ENCODE results near the gene RUFY4. TPM values are rescaled to one million over a fixed set of nuclear protein-coding genes. Genes with fewer than 3 reads are reported as not detected.
A peak's percentile ranks its signal among the peaks of the same experiment; 100 is the strongest.

RUFY4 gene
- total RNA-seq, 2 donors from 2014 or later, result not detected

DNA sequence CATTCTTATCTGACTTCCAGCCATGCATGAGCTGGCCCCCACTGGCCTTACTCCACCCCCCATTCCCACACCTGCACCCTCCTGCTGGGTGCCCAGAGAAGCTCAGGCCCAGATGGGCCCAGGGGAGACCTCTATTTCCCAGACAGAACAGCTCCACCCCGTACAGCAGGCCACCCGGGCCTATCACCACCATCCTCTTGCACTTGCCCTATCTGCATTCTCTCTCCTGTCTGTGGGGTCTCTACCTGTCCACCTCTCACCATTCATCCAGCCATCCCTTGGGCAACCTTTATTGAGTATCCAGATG is 40.9 kb upstream of the RUFY4 start:
- Histone ChIP-seq H3K4me1 (peaks cover 36% of the 10 kb centered on the region), H3K27ac (no peak overlapping the region), H3K27me3 (no peaks in the 10 kb centered on the region), H3K9me3 (no peaks in the 10 kb centered on the region), H3K36me3 (replicated peaks in 1 of 2; ENCODE audit: insufficient read depth in 1 of 2, low read depth in 2 of 2) (no peaks in the 10 kb centered on the region), H3K4me3 (no peak overlapping the region)
- no peak for DNase-seq
- no peak for ATAC-seq
- TF ChIP-seq, protein P1, sequence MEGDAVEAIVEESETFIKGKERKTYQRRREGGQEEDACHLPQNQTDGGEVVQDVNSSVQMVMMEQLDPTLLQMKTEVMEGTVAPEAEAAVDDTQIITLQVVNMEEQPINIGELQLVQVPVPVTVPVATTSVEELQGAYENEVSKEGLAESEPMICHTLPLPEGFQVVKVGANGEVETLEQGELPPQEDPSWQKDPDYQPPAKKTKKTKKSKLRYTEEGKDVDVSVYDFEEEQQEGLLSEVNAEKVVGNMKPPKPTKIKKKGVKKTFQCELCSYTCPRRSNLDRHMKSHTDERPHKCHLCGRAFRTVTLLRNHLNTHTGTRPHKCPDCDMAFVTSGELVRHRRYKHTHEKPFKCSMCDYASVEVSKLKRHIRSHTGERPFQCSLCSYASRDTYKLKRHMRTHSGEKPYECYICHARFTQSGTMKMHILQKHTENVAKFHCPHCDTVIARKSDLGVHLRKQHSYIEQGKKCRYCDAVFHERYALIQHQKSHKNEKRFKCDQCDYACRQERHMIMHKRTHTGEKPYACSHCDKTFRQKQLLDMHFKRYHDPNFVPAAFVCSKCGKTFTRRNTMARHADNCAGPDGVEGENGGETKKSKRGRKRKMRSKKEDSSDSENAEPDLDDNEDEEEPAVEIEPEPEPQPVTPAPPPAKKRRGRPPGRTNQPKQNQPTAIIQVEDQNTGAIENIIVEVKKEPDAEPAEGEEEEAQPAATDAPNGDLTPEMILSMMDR (IDR thresholded peaks at IDR 0.05), result no peak
- TF ChIP-seq POLR2A (IDR thresholded peaks at IDR 0.05), result no peak
- intact Hi-C loops (cut with DNase I), result no loop called here
- 93 to 96% methylated on average over 2 of the region's 2 CpGs for WGBS, 2 donors

GRCh38 chr2:218028562-218029348 is 40.3 kb upstream of the RUFY4 start:
- no peak overlapping the region for H3K4me3 ChIP-seq
- H3K27ac ChIP-seq, result no peak overlapping the region
- ATAC-seq, result no peak
- peaks cover 36% of the 10 kb centered on the region for H3K4me1 ChIP-seq
- H3K9me3 ChIP-seq, result no peaks in the 10 kb centered on the region
- peak in 2 of 4 donors; percentile 57 to 64 for DNase-seq
- TF ChIP-seq POLR2A (IDR thresholded peaks at IDR 0.05), result no peak
- TF ChIP-seq, protein P1 (IDR thresholded peaks at IDR 0.05), result no peak
- 31 to 33% methylated on average over 3 to 6 of the region's 6 CpGs for WGBS, 2 donors
- intact Hi-C loops (cut with DNase I), result no loop called here
- H3K27me3 ChIP-seq, result no peaks in the 10 kb centered on the region
- H3K36me3 ChIP-seq (replicated peaks in 1 of 2; ENCODE audit: insufficient read depth in 1 of 2, low read depth in 2 of 2), result no peaks in the 10 kb centered on the region

DNA sequence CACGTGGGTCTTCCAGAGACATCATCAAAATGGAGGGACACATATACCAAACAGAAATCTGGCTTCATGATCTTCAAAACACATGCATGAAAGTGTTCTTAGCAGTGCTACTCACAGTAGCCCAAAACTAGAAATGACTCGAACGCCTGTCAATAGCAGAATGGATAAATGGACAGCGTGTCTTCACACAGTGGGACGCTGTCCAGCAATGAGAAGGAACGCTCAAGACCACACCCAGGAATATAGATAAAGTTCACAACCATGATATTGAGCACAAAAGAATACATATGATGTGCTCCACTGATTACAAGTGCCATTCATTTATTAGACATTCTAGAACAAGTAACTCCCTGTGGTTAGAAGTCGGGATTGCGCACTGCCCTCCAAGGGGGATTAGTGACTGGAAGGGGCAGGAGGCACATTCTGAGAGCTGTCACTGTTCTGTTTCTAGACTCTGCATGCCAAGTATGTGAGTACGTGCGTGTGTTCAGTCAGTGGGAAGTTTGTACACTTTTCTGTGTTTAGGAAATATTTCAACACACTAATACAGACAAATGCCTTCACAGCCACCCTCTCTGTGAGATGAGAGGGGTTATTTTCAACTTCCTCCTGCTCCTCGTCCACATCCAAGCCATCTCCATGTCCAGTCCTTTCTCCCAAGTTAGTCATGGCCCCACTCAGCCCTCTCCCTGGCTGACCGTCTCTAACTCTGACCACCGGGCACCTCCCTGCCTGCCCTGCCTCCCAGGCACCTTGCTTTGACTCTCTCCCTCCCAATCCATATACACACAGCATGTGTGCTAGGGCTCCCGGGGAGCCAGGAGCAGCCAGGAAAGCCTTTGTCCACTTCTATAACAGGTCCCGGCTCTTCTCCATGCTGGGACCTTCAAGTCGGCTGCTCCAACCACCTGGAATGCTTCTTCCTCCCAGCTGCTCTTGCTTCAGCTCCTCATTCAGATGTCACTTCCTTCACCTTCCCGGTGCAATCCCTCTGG is 39.4 kb upstream of the RUFY4 start:
- TF ChIP-seq, protein P1 (IDR thresholded peaks at IDR 0.05), result no peak
- TF ChIP-seq POLR2A (IDR thresholded peaks at IDR 0.05), result no peak
- H3K27ac ChIP-seq, result no peak overlapping the region
- peaks cover 41% of the 10 kb centered on the region for H3K4me1 ChIP-seq
- DNase-seq, result no peak
- H3K9me3 ChIP-seq, result no peaks in the 10 kb centered on the region
- H3K27me3 ChIP-seq, result no peaks in the 10 kb centered on the region
- no peak for ATAC-seq
- 87 to 89% methylated on average over 17 of the region's 17 CpGs for WGBS, 2 donors
- intact Hi-C loops (cut with DNase I), result loop anchor here (10.0 kb wide), 1 partner anchor 245 kb away; no protein-coding TSS in a partner anchor
- H3K4me3 ChIP-seq, result no peak overlapping the region
- H3K36me3 ChIP-seq (replicated peaks in 1 of 2; ENCODE audit: insufficient read depth in 1 of 2, low read depth in 2 of 2), result no peaks in the 10 kb centered on the region

DNA sequence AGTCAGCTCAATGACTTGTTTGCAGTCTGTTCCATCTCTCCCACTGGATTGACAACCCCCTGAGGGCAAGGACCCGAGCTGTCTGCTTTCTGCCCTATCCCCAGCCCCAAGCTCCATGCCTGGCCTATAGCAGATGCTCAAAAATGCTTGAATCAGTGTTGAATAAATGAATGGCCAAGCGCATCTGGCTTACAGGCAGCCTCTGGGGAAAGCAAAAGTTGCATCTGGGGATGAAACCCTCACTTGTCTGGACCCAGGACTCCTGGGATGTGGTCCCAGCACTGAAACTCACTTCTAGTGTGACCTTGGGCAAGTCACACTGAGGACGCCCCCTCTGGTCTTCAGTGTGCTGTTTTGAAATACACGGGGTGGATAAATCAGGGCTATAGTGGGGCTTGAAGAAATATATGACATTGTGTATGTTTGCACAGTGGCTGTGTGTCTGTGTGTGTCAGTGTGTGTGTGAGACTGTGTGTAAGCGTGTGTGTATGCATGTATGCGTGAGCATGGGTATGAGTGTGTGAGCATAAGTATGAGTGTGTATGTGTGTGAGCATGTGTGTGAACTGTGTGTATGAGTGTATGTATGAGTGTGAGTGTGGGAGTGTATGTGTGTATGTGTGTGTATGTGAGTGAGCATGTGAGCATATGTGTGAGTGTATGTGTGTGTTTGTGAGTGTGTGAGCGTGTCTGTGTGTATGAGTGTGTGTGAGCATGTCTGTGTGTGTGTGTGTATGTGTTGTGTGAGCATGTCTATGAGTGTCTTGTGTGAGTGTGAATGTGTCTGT is 38.5 kb upstream of the RUFY4 start:
- ATAC-seq (no peak), DNase-seq (no peak)
- TF ChIP-seq POLR2A (IDR thresholded peaks at IDR 0.05), result no peak
- TF ChIP-seq, protein P1 (IDR thresholded peaks at IDR 0.05), result no peak
- Histone ChIP-seq H3K27ac (no peak overlapping the region), H3K36me3 (replicated peaks in 1 of 2; ENCODE audit: insufficient read depth in 1 of 2, low read depth in 2 of 2) (no peaks in the 10 kb centered on the region), H3K4me3 (no peak overlapping the region), H3K4me1 (peaks cover 41% of the 10 kb centered on the region), H3K9me3 (no peaks in the 10 kb centered on the region), H3K27me3 (no peaks in the 10 kb centered on the region)
- 88 to 92% methylated on average over 7 of the region's 7 CpGs for WGBS, 2 donors
- intact Hi-C loops (cut with DNase I), result loop anchor here (10.0 kb wide), 1 partner anchor 246 kb away; no protein-coding TSS in a partner anchor

All from body of pancreas (tissue), 4 donors.